IMR-90 (cell line): Measurements from ENCODE around the gene SAMD8. TPM values are rescaled to one million over a fixed set of nuclear protein-coding genes. Genes with fewer than 3 reads are reported as not detected.

Source experiments
- ATAC-seq: fragments of 200-7000 bp; cut with Tn5 transposase; 2 replicates; pipeline ENCODE4 v1.9.1; 2020; ENCODE audit warnings: low read depth, mild to moderate bottlenecking, moderate library complexity
- BruUV-seq: library from RNA; stranded (reverse); fragments of 400-500 nt; replicated peaks from 2 replicates; lab custom pipeline; 2021; lab: Mats Ljungman, UMichigan
- CTCF ChIA-PET: fragments of 300-600 bp; formaldehyde crosslinking; extraction: SDS; loops from one replicate; lab custom pipeline; 2021; ENCODE audit warnings: antibody characterized with exemption; lab: Yijun Ruan, JAX
- POLR2A ChIA-PET: fragments of 300-600 bp; sonication (Branson Sonifier 250); formaldehyde crosslinking; loops from one replicate; lab custom pipeline; 2022; ENCODE audit warnings: antibody characterized with exemption; ENCODE audit not compliant: unreplicated experiment; lab: Charles Lee
- DNase-seq: peaks from one replicate; pipeline ENCODE4 v3.0.0; 2013
- H2AFZ ChIP-seq: replicated peaks from 2 replicates; pipeline ENCODE3; 2013; ENCODE audit warnings: low read length, mild to moderate bottlenecking; ENCODE audit not compliant: poor library complexity
- H2AK5ac ChIP-seq: 2 replicates; pipeline ENCODE4 v1.6.1; 2013; ENCODE audit warnings: low read depth, low read length, inconsistent platforms
- H2AK9ac ChIP-seq: replicated peaks from 2 replicates; pipeline ENCODE3; 2013; ENCODE audit warnings: mild to moderate bottlenecking, low read depth, low read length, moderate library complexity; ENCODE audit not compliant: poor library complexity
- H2BK120ac ChIP-seq: 2 replicates; pipeline ENCODE4 v1.6.1; 2013; ENCODE audit warnings: low read depth, low read length, inconsistent platforms
- H2BK15ac ChIP-seq: 3 replicates; pipeline ENCODE4 v1.6.1; 2013; ENCODE audit warnings: low read depth, low read length, inconsistent platforms
- H2BK20ac ChIP-seq: 2 replicates; pipeline ENCODE4 v1.6.1; 2013; ENCODE audit warnings: low read depth, mild to moderate bottlenecking, inconsistent platforms, low read length, moderate library complexity
- H2BK5ac ChIP-seq: 2 replicates; pipeline ENCODE4 v1.6.1; 2013; ENCODE audit warnings: mild to moderate bottlenecking, low read depth, low read length, inconsistent platforms; ENCODE audit not compliant: poor library complexity, severe bottlenecking
- H3K14ac ChIP-seq: replicated peaks from 2 replicates; pipeline ENCODE4 v1.6.1; 2013; ENCODE audit warnings: low read depth, low read length, inconsistent platforms
- H3K18ac ChIP-seq: 2 replicates; pipeline ENCODE4 v1.6.1; 2013; ENCODE audit warnings: low read depth, low read length, control low read depth
- H3K23ac ChIP-seq: 2 replicates; pipeline ENCODE4 v1.6.1; 2013; ENCODE audit warnings: low read depth, low read length, inconsistent platforms
- H3K27ac ChIP-seq: 2 replicates; pipeline ENCODE4 v1.5.1; 2013; ENCODE audit warnings: mild to moderate bottlenecking, control low read depth, low read length; ENCODE audit not compliant: insufficient read depth
- H3K27me3 ChIP-seq: 2 replicates; pipeline ENCODE4 v1.6.1; 2013; ENCODE audit warnings: low read length; ENCODE audit not compliant: control insufficient read depth, insufficient read depth
- H3K36me3 ChIP-seq: 2 replicates; pipeline ENCODE4 v1.6.1; 2013; ENCODE audit warnings: low read length, mixed read lengths; ENCODE audit not compliant: control insufficient read depth, insufficient read depth
- H3K4ac ChIP-seq: 2 replicates; pipeline ENCODE4 v1.6.1; 2013; ENCODE audit warnings: low read depth, low read length, inconsistent platforms
- H3K4me1 ChIP-seq: 2 replicates; pipeline ENCODE4 v1.6.1; 2013; ENCODE audit warnings: low read length, mixed read lengths; ENCODE audit not compliant: control insufficient read depth, insufficient read depth
- H3K4me2 ChIP-seq: 2 replicates; pipeline ENCODE4 v1.6.1; 2013; ENCODE audit warnings: low read depth, mild to moderate bottlenecking, control low read depth, low read length, moderate library complexity
- H3K4me3 ChIP-seq: 2 replicates; pipeline ENCODE4 v1.5.1; 2013; ENCODE audit warnings: low read depth, mild to moderate bottlenecking, control low read depth, low read length, moderate library complexity; ENCODE audit not compliant: insufficient read depth
- H3K56ac ChIP-seq: 2 replicates; pipeline ENCODE4 v1.6.1; 2013; ENCODE audit warnings: low read length, inconsistent platforms; ENCODE audit not compliant: insufficient read depth; ENCODE audit errors: extremely low read depth
- H3K79me1 ChIP-seq, 2 experiments: 2 replicates each; pipeline ENCODE4 v1.6.1; 2013; ENCODE audit warnings: low read length in 2 of 2, inconsistent platforms in 1 of 2, low read depth in 1 of 2
- H3K9ac ChIP-seq: 2 replicates; pipeline ENCODE4 v1.6.1; 2013; ENCODE audit warnings: low read depth, low read length, control low read depth
- H3K9me1 ChIP-seq: 2 replicates; pipeline ENCODE4 v1.6.1; 2013; ENCODE audit warnings: low read length, inconsistent platforms; ENCODE audit not compliant: insufficient read depth
- H3K9me3 ChIP-seq: 2 replicates; pipeline ENCODE4 v1.6.1; 2013; ENCODE audit warnings: low read length; ENCODE audit not compliant: control insufficient read depth, insufficient read depth
- H4K20me1 ChIP-seq: 2 replicates; pipeline ENCODE4 v1.6.1; 2013; ENCODE audit warnings: low read length, inconsistent platforms; ENCODE audit not compliant: insufficient read depth
- H4K5ac ChIP-seq: 2 replicates; pipeline ENCODE4 v1.6.1; 2013; ENCODE audit warnings: mild to moderate bottlenecking, low read depth, low read length, control low read depth
- H4K8ac ChIP-seq, 2 experiments: 2 replicates each; pipeline ENCODE4 v1.6.1; 2013; ENCODE audit warnings: low read depth in 2 of 2, low read length in 2 of 2, control low read depth in 1 of 2, inconsistent platforms in 1 of 2
- H4K91ac ChIP-seq: 2 replicates; pipeline ENCODE4 v1.6.1; 2013; ENCODE audit warnings: low read depth, low read length, inconsistent platforms; ENCODE audit not compliant: insufficient read depth
- BHLHE40 ChIP-seq: fragments of 150-350 bp; IDR thresholded peaks from 2 replicates; pipeline ENCODE4 v1.6.1; 2016; ENCODE audit warnings: mild to moderate bottlenecking, low read depth, low read length
- CEBPB ChIP-seq: IDR thresholded peaks from 2 replicates; pipeline ENCODE4 v1.6.1; 2012; ENCODE audit warnings: low read depth, low read length, improper control_type of control experiment
- CHD1 ChIP-seq: IDR thresholded peaks from 2 replicates; pipeline ENCODE4 v1.6.1; 2012; ENCODE audit warnings: low read depth, low read length, improper control_type of control experiment
- CTCF ChIP-seq: conservative IDR thresholded peaks from 2 replicates; pipeline ENCODE4 v1.5.1; 2012; ENCODE audit warnings: mild to moderate bottlenecking, low read depth, low read length, improper control_type of control experiment
- ELK1 ChIP-seq: fragments of 150-350 bp; IDR thresholded peaks from 2 replicates; pipeline ENCODE4 v1.6.1; 2016; ENCODE audit warnings: low read depth, mild to moderate bottlenecking, low read length, moderate library complexity, borderline replicate concordance
- FOS ChIP-seq: fragments of 150-350 bp; IDR thresholded peaks from 2 replicates; pipeline ENCODE4 v1.6.1; 2016; ENCODE audit warnings: low read depth, low read length
- MAFK ChIP-seq: IDR thresholded peaks from 2 replicates; pipeline ENCODE4 v1.6.1; 2012; ENCODE audit warnings: low read depth, low read length, improper control_type of control experiment
- MAZ ChIP-seq: IDR thresholded peaks from 2 replicates; pipeline ENCODE4 v1.6.1; 2012; ENCODE audit warnings: low read depth, mild to moderate bottlenecking, low read length, improper control_type of control experiment, moderate library complexity, borderline replicate concordance
- MXI1 ChIP-seq: IDR thresholded peaks from 2 replicates; pipeline ENCODE4 v1.6.1; 2012; ENCODE audit warnings: low read depth, mild to moderate bottlenecking, low read length, moderate library complexity, borderline replicate concordance
- NFE2L2 ChIP-seq: fragments of 150-350 bp; IDR thresholded peaks from 2 replicates; pipeline ENCODE4 v1.6.1; 2016; ENCODE audit warnings: low read depth, mild to moderate bottlenecking, low read length
- POLR2A ChIP-seq: IDR thresholded peaks from 2 replicates; pipeline ENCODE4 v1.6.1; 2012; ENCODE audit warnings: mild to moderate bottlenecking, low read depth, low read length
- RAD21 ChIP-seq: IDR thresholded peaks from 2 replicates; pipeline ENCODE4 v1.6.1; 2012; ENCODE audit warnings: low read length, improper control_type of control experiment
- RCOR1 ChIP-seq: IDR thresholded peaks from 2 replicates; pipeline ENCODE4 v1.6.1; 2012; ENCODE audit warnings: mild to moderate bottlenecking, low read length, improper control_type of control experiment; ENCODE audit not compliant: insufficient replicate concordance
- RFX5 ChIP-seq: IDR thresholded peaks from 2 replicates; pipeline ENCODE4 v1.8.0; 2012; ENCODE audit warnings: low read depth, mild to moderate bottlenecking, low read length, moderate library complexity
- SMC3 ChIP-seq: fragments of 150-350 bp; IDR thresholded peaks from 2 replicates; pipeline ENCODE4 v1.6.1; 2016; ENCODE audit warnings: low read depth, mild to moderate bottlenecking, antibody characterized with exemption, low read length, moderate library complexity
- USF2 ChIP-seq: fragments of 150-350 bp; IDR thresholded peaks from 2 replicates; pipeline ENCODE4 v1.6.1; 2017; ENCODE audit warnings: mild to moderate bottlenecking, antibody characterized with exemption, low read length, low read depth
- WGBS, 2 experiments: methylation state at CpG; one replicate each; pipeline versions ENCODE4 v1.1.5 to v1.1.7; 2013; ENCODE audit warnings: missing lambda C conversion rate in 2 of 2; ENCODE audit not compliant: insufficient read length in 1 of 2; ENCODE audit errors: extremely low coverage in 2 of 2; 5-methylcytosine and 5-hydroxymethylcytosine counted together
- dilution Hi-C: fragments of 300-500 bp; cut with HindIII; formaldehyde crosslinking; loops from one replicate; pipeline ENCODE4 v1.14.3; 2018; ENCODE audit warnings: low sequenced_read_pairs; ENCODE audit not compliant: unreplicated experiment
- in situ Hi-C: fragments of 300-500 bp; cut with MboI; formaldehyde crosslinking; loops from 3 replicates; pipeline ENCODE4 v1.14.3; 2019; ENCODE audit warnings: low sequenced_read_pairs, inconsistent platforms, mixed read lengths
- intact Hi-C: fragments of 100-400 bp; cut with micrococcal nuclease; formaldehyde crosslinking; loops from 2 replicates; pipeline ENCODE4 v1.10.0; 2022
- polyA plus RNA-seq, 3 experiments: library from polyadenylated mRNA; depleted of rRNA; stranded (reverse); fragments of >200 nt; gene quantifications; 2 replicates each; pipeline ENCODE4 v1.2.3, GENCODE V29; 2012; ENCODE audit warnings: low replicate concordance in 1 of 3
- total RNA-seq: library from RNA; depleted of rRNA; stranded (reverse); fragments of >200 nt; gene quantifications from 2 replicates; pipeline ENCODE4 v1.2.3, GENCODE V29; 2012

Gene SAMD8
- total and polyA plus RNA-seq, 2 of the 4 experiments (the other 2 are of a cell fraction), result 10.1 to 28.7 TPM

GRCh38 chr10:75229971-75230370 is 118.5 kb downstream of the SAMD8 start:
- BruUV-seq, result no TSS peak
- WGBS, 2 experiments, result no CpG with 5 or more reads among the region's 3 CpGs
- Histone ChIP-seq H2BK20ac (no peak overlapping the region), H4K5ac (no peak overlapping the region), H3K4me3 (no peak overlapping the region), H2BK15ac (no peak overlapping the region), H3K36me3 (peaks cover 28% of the 10 kb centered on the region), H3K9me1 (peaks cover 14% of the 10 kb centered on the region), H3K27ac (no peak overlapping the region), H2AK9ac (no peak overlapping the region), H3K4me2 (no peak overlapping the region), H4K8ac (no peak overlapping the region), H3K14ac (no peak overlapping the region), H2AK5ac (no peak overlapping the region), H3K23ac (no peak overlapping the region), H3K79me1 (peaks cover 4 to 48% of the 10 kb centered on the region in 2 experiments; a peak in 3 of 4 replicates), H3K27me3 (no peaks in the 10 kb centered on the region), H2AFZ (no peak overlapping the region), H3K9ac (no peak overlapping the region), H2BK120ac (no peak overlapping the region), H2BK5ac (peak overlapping the region; percentile 59), H3K9me3 (no peaks in the 10 kb centered on the region), H4K91ac (no peak overlapping the region), H3K56ac (no peak overlapping the region), H3K4ac (no peak overlapping the region), H3K18ac (no peak overlapping the region), H3K4me1 (peaks cover 26% of the 10 kb centered on the region), H4K20me1 (peaks cover 64% of the 10 kb centered on the region)
- in situ Hi-C loops (loop anchor here (5.0 to 10.0 kb wide), 4 partner anchors 43 to 985 kb away; partner anchors contain the start of gene SAMD8), dilution Hi-C loops (no loop called here), intact Hi-C loops (loop anchor here (1.0 to 10.0 kb wide), 5 partner anchors 42 to 1085 kb away; partner anchors contain the start of gene KAT6B)
- TF ChIP-seq ELK1, result no peak
- TF ChIP-seq SMC3, result no peak
- no peak for TF ChIP-seq USF2
- TF ChIP-seq MXI1, result no peak
- peak; percentile 22; the same call in 1 of the 2 replicates for TF ChIP-seq BHLHE40
- no peak for TF ChIP-seq CHD1
- TF ChIP-seq MAFK, result no peak
- no peak for TF ChIP-seq CTCF
- no peak for TF ChIP-seq RFX5
- 0 out of 2 replicates have a peak, but pooled peaks have one; percentile 37 for TF ChIP-seq FOS
- TF ChIP-seq CEBPB, result no peak
- TF ChIP-seq RCOR1, result no peak
- TF ChIP-seq MAZ, result no peak
- TF ChIP-seq POLR2A, result no peak
- TF ChIP-seq RAD21, result no peak
- no peak for TF ChIP-seq NFE2L2
- ChIA-PET CTCF (interaction anchor here (0.6 to 1.6 kb wide), 6 partner anchors 38 to 73 kb away, joined by 3 to 6 read pairs (median 4); no protein-coding TSS in a partner anchor), POLR2A (no interaction called here)
- DNase-seq, result peak; percentile 71
- no peak for ATAC-seq
